ENCODE data around the gene FUT2. TPM values are rescaled to one million over a fixed set of nuclear protein-coding genes. Genes with fewer than 3 reads are reported as not detected.

Gene FUT2
- total and polyA plus RNA-seq, 12 donors: 0.03 to 0.24 TPM; not detected in 10

DNA sequence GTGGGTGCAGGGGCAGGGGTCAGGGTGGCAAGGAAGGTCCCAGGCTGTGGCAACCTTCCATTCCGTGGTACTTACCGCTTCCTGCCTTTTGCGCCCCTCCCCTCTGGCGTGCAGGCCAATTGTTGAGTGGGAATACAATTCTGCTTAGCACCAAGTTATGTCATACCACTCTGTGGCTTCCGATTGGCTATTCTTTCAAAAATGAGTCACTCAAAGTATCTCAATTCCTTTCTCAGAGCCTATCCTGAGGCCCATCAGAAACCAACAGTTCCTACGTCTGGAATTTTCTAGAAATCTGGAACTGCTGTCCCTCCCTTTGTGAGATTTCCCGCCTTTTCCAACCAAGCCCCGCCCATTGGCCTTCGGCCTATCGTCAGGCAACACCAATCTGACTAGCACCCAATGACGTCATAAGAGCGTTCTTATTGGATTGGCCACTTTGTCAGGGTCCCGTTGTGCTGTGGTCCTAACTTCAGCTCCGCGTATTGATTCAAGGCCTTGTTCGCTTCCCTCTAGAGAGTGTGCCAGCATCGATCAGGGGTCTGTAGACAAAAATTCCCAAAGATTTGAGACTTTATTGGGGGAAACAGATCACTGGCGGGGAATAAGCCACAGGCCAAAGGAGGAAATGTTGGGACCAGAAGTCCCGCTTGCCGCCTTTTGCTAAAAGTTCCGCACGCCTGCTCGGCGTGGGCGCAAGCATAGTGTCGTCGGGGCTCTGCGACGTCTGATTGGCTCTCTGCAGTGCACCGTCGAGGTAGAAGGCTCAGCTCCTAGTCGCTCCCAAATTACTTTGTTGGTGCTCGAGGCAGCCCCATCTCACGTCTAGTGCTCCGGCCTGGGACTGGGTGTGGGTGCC, 34.7 kb upstream of the FUT2 start:
- intact Hi-C loops (cut with DNase I): no loop called here
- Histone ChIP-seq H3K36me3 (replicated peaks in 1 of 2) (no peaks in the 10 kb centered on the region), H3K9me3 (replicated peaks in 1 of 3) (no peaks in the 10 kb centered on the region), H3K27me3 (no peaks in the 10 kb centered on the region), H3K4me3 (no peak overlapping the region), H3K4me1 (replicated peaks in 1 of 2) (peaks cover 0 to 9% of the 10 kb centered on the region in 2 donors), H3K27ac (peak overlapping the region in 2 of 5 donors; percentile 49 to 51)
- DNase-seq: peak; percentile 84 to 95 (median 89)
- TF ChIP-seq POLR2A (IDR thresholded peaks at IDR 0.05): no peak
- TF ChIP-seq, protein P1, sequence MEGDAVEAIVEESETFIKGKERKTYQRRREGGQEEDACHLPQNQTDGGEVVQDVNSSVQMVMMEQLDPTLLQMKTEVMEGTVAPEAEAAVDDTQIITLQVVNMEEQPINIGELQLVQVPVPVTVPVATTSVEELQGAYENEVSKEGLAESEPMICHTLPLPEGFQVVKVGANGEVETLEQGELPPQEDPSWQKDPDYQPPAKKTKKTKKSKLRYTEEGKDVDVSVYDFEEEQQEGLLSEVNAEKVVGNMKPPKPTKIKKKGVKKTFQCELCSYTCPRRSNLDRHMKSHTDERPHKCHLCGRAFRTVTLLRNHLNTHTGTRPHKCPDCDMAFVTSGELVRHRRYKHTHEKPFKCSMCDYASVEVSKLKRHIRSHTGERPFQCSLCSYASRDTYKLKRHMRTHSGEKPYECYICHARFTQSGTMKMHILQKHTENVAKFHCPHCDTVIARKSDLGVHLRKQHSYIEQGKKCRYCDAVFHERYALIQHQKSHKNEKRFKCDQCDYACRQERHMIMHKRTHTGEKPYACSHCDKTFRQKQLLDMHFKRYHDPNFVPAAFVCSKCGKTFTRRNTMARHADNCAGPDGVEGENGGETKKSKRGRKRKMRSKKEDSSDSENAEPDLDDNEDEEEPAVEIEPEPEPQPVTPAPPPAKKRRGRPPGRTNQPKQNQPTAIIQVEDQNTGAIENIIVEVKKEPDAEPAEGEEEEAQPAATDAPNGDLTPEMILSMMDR (IDR thresholded peaks at IDR 0.05): no peak
- 52 to 54% (median 53%) methylated on average over 31 to 35 of the region's 35 CpGs for WGBS, 4 donors

DNA sequence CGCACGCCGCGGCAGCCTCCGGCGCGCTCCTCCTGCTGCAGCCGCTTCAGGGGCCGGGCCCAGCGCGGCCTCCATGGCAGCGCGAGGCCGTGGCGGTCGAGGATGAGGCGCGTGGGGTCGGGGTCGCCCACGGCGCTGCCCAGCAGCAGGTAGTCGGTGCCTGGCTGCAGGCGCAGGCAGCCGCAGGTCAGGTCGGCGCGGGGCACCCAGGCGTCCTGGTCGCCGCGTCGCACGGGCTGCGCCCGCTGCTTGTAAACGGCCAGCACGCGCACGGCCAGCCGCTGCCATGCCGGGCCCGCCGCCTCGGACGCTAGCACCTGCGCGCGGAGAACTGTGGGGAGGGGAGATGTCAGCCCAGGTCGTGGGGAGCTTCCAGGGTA, 34.1 kb upstream of the FUT2 start:
- no peak for TF ChIP-seq POLR2A (IDR thresholded peaks at IDR 0.05)
- TF ChIP-seq, protein P1 (IDR thresholded peaks at IDR 0.05): no peak
- DNase-seq: no peak
- Histone ChIP-seq H3K27ac (no peak overlapping the region), H3K36me3 (replicated peaks in 1 of 2) (no peaks in the 10 kb centered on the region), H3K27me3 (no peaks in the 10 kb centered on the region), H3K4me3 (no peak overlapping the region), H3K4me1 (replicated peaks in 1 of 2) (peaks cover 0 to 9% of the 10 kb centered on the region in 2 donors), H3K9me3 (replicated peaks in 1 of 3) (no peaks in the 10 kb centered on the region)
- intact Hi-C loops (cut with DNase I): no loop called here
- WGBS, 4 donors: 86 to 92% (median 91%) methylated on average over 27 to 50 of the region's 50 CpGs; no CpG with 5 or more reads in 1 of the 4 donors

DNA sequence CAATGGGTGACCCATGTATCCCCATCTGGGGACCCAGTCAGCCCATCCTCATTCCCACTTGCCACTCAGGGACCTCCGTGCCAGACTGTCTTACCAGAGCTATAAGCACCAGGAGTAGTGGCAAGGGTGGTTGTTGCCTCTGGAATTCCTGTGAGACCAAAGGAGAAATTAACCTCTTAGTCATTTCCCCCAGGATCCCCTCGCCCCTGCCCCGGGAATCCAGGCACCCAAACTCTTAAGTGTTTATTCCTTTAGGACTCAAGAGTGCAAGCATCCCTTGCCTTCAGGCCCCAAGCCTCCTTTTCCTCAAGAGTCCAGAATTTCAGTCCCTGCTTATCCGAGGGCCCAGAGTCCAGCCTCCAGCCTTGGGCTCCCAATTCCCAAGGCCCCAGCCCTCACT, 32.1 kb upstream of the FUT2 start:
- Histone ChIP-seq H3K4me1 (replicated peaks in 1 of 2) (peaks cover 0 to 9% of the 10 kb centered on the region in 2 donors), H3K27ac (no peak overlapping the region), H3K4me3 (no peak overlapping the region), H3K36me3 (replicated peaks in 1 of 2) (no peaks in the 10 kb centered on the region), H3K27me3 (no peaks in the 10 kb centered on the region), H3K9me3 (replicated peaks in 1 of 3) (no peaks in the 10 kb centered on the region)
- WGBS, 4 donors: 86 to 97% (median 93%) methylated on average over 3 to 4 of the region's 4 CpGs
- intact Hi-C loops (cut with DNase I): no loop called here
- TF ChIP-seq, protein P1 (IDR thresholded peaks at IDR 0.05): no peak
- TF ChIP-seq POLR2A (IDR thresholded peaks at IDR 0.05): no peak
- DNase-seq: no peak

DNA sequence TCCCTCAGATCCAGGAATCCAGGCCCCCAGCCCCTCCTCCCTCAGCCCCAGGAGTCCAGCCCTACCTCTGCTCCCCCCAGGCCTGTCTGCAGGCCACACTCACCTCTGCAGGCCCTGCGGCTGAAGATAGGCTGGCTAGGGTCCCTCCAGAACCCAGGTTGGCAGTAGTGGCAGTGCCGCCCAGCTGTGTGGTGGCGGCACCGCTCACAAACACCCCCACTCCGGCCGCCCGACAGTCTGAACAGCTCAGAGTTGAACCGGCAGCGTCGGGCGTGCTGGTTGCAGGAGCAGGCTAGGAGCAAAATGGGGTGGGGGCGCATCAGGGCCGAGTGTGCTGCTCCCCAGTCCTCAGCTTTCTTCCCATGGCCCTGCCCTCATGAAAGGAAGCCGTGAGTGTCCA, 31.3 kb upstream of the FUT2 start:
- H3K4me3 ChIP-seq: no peak overlapping the region
- TF ChIP-seq POLR2A (IDR thresholded peaks at IDR 0.05): no peak
- TF ChIP-seq, protein P1 (IDR thresholded peaks at IDR 0.05): no peak
- WGBS, 4 donors: 86 to 93% (median 90%) methylated on average over 7 to 14 of the region's 14 CpGs
- no peaks in the 10 kb centered on the region for H3K9me3 ChIP-seq (replicated peaks in 1 of 3)
- no peak for DNase-seq
- intact Hi-C loops (cut with DNase I): no loop called here
- H3K27me3 ChIP-seq: no peaks in the 10 kb centered on the region
- H3K36me3 ChIP-seq (replicated peaks in 1 of 2): no peaks in the 10 kb centered on the region
- no peak overlapping the region for H3K27ac ChIP-seq
- peaks cover 0 to 9% of the 10 kb centered on the region in 2 donors for H3K4me1 ChIP-seq (replicated peaks in 1 of 2)
